ENCODE data around the gene OXCT1.

OXCT1 gene

GRCh38 chr5:41787265-41787664 lies 83.0 kb downstream of the OXCT1 start:
- Histone ChIP-seq H3K36me3 (replicated peaks) (no peaks in the 10 kb centered on the region), H3K27me3 (replicated peaks) (no peaks in the 10 kb centered on the region), H3K4me3 (ENCODE audit: low read depth, low read length) (no peak overlapping the region), H3K27ac (no peak overlapping the region)
- in situ Hi-C loops (cut with HindIII; ENCODE audit: low pct_ligation_motif_present, low sequenced_read_pairs): no loop called here
- no peak for DNase-seq
- TF ChIP-seq CTCF (IDR thresholded peaks at IDR 0.05; ENCODE audit: low read depth, low read length, missing control alignments): no peak

GRCh38 chr5:41785061-41785460 lies 85.2 kb downstream of the OXCT1 start:
- H3K36me3 ChIP-seq (replicated peaks): no peaks in the 10 kb centered on the region
- DNase-seq: no peak
- TF ChIP-seq CTCF (IDR thresholded peaks at IDR 0.05; ENCODE audit: low read depth, low read length, missing control alignments): no peak
- in situ Hi-C loops (cut with HindIII; ENCODE audit: low pct_ligation_motif_present, low sequenced_read_pairs): no loop called here
- H3K27me3 ChIP-seq (replicated peaks): no peaks in the 10 kb centered on the region
- H3K4me3 ChIP-seq (ENCODE audit: low read depth, low read length): no peak overlapping the region
- no peak overlapping the region for H3K27ac ChIP-seq

GRCh38 chr5:41778410-41778809 lies 91.8 kb downstream of the OXCT1 start:
- no peak for TF ChIP-seq CTCF (IDR thresholded peaks at IDR 0.05; ENCODE audit: low read depth, low read length, missing control alignments)
- in situ Hi-C loops (cut with HindIII; ENCODE audit: low pct_ligation_motif_present, low sequenced_read_pairs): no loop called here
- no peak for DNase-seq

GRCh38 chr5:41776435-41776834 lies 93.8 kb downstream of the OXCT1 start:
- Histone ChIP-seq H3K27me3 (replicated peaks) (no peaks in the 10 kb centered on the region), H3K27ac (no peak overlapping the region), H3K36me3 (replicated peaks) (no peaks in the 10 kb centered on the region), H3K4me3 (ENCODE audit: low read depth, low read length) (no peak overlapping the region)
- TF ChIP-seq CTCF (IDR thresholded peaks at IDR 0.05; ENCODE audit: low read depth, low read length, missing control alignments): no peak
- in situ Hi-C loops (cut with HindIII; ENCODE audit: low pct_ligation_motif_present, low sequenced_read_pairs): no loop called here
- DNase-seq: no peak

More at GRCh38 chr5:41778410-41778809, 91.8 kb downstream of the OXCT1 start:
- H3K4me3 ChIP-seq (ENCODE audit: low read depth, low read length): no peak overlapping the region
- no peak overlapping the region for H3K27ac ChIP-seq
- no peaks in the 10 kb centered on the region for H3K27me3 ChIP-seq (replicated peaks)
- no peaks in the 10 kb centered on the region for H3K36me3 ChIP-seq (replicated peaks)

- in situ Hi-C loops (cut with HindIII; ENCODE audit: low pct_ligation_motif_present, low sequenced_read_pairs): no loop called here
- no peak overlapping the region for H3K27ac ChIP-seq
- H3K4me3 ChIP-seq (ENCODE audit: low read depth, low read length): no peak overlapping the region
- no peaks in the 10 kb centered on the region for H3K27me3 ChIP-seq (replicated peaks)
- DNase-seq: no peak
- no peak for TF ChIP-seq CTCF (IDR thresholded peaks at IDR 0.05; ENCODE audit: low read depth, low read length, missing control alignments)
- no peaks in the 10 kb centered on the region for H3K36me3 ChIP-seq (replicated peaks)
These were observed 96.4 kb downstream of the OXCT1 start for GRCh38 chr5:41773799-41774198.

GRCh38 chr5:41772785-41773442 lies 97.3 kb downstream of the OXCT1 start:
- in situ Hi-C loops (cut with HindIII; ENCODE audit: low pct_ligation_motif_present, low sequenced_read_pairs): no loop called here
- TF ChIP-seq CTCF (IDR thresholded peaks at IDR 0.05; ENCODE audit: low read depth, low read length, missing control alignments): no peak
- no peak overlapping the region for H3K4me3 ChIP-seq (ENCODE audit: low read depth, low read length)
- no peaks in the 10 kb centered on the region for H3K36me3 ChIP-seq (replicated peaks)
- no peaks in the 10 kb centered on the region for H3K27me3 ChIP-seq (replicated peaks)
- H3K27ac ChIP-seq: peak overlapping the region; percentile 17
- DNase-seq: peak; percentile 50

Measured in brain microvascular endothelial cell (primary cell).